HL-60 (cell line): ENCODE data around the gene MBD5.

Experiments
- CTCF ChIP-seq: IDR thresholded peaks from one replicate; pipeline ENCODE4 v1.5.1; 2011; ENCODE audit warnings: low read length, control low read depth, inconsistent platforms; ENCODE audit not compliant: insufficient read depth
- GABPA ChIP-seq: IDR thresholded peaks from 2 replicates; pipeline ENCODE4 v1.6.1; 2012; ENCODE audit warnings: low read depth
- POLR2AphosphoS5 ChIP-seq: IDR thresholded peaks from 2 replicates; pipeline ENCODE4 v1.6.1; 2012; ENCODE audit warnings: low read depth
- REST ChIP-seq: IDR thresholded peaks from 2 replicates; pipeline ENCODE4 v1.6.1; 2012; ENCODE audit warnings: low read depth; ENCODE audit not compliant: insufficient replicate concordance

GRCh38 chr2:148049284-148049683 is 28.4 kb downstream of the MBD5 start:
- TF ChIP-seq GABPA (no peak), CTCF (no peak), REST (no peak), POLR2AphosphoS5 (no peak)
